Neural progenitor cell (in vitro differentiated cells): ENCODE measurements around the gene FYB1. TPM values are rescaled to one million over a fixed set of nuclear protein-coding genes. Genes with fewer than 3 reads are reported as not detected.

Experiments used
- DNase-seq: peaks from one replicate; pipeline ENCODE4 v3.0.0-alpha.2; 2016; ENCODE audit warnings: low spot score
- H2AFZ ChIP-seq: fragments of 200-600 bp; sonication (generic); replicated peaks from 2 replicates; pipeline ENCODE4 v1.6.1; 2016; ENCODE audit warnings: antibody characterized with exemption
- H3F3A ChIP-seq: fragments of 200-600 bp; sonication (generic); 2 replicates; pipeline ENCODE4 v1.6.1; 2016; ENCODE audit warnings: antibody characterized with exemption, low read depth
- H3K27ac ChIP-seq: fragments of 200-600 bp; sonication (generic); 2 replicates; pipeline ENCODE4 v1.5.1; 2016; ENCODE audit warnings: mild to moderate bottlenecking
- H3K27me3 ChIP-seq: fragments of 200-600 bp; sonication (generic); 2 replicates; pipeline ENCODE4 v1.6.1; 2016; ENCODE audit warnings: mild to moderate bottlenecking, moderate library complexity
- H3K36me3 ChIP-seq: fragments of 200-600 bp; sonication (generic); 2 replicates; pipeline ENCODE4 v1.5.1; 2016
- H3K4me1 ChIP-seq: fragments of 200-600 bp; sonication (generic); 2 replicates; pipeline ENCODE4 v1.6.1; 2016; ENCODE audit warnings: mixed run types
- H3K4me2 ChIP-seq: fragments of 200-600 bp; sonication (generic); 2 replicates; pipeline ENCODE4 v1.6.1; 2016
- H3K4me3 ChIP-seq: fragments of 200-600 bp; sonication (generic); 2 replicates; pipeline ENCODE4 v1.5.1; 2016
- H3K79me2 ChIP-seq: fragments of 200-600 bp; sonication (generic); 2 replicates; pipeline ENCODE4 v1.6.1; 2016; ENCODE audit warnings: low read depth
- H3K9ac ChIP-seq: fragments of 200-600 bp; sonication (generic); 2 replicates; pipeline ENCODE4 v1.6.1; 2016
- H3K9me3 ChIP-seq: fragments of 200-600 bp; sonication (generic); 2 replicates; pipeline ENCODE4 v1.5.1; 2016; ENCODE audit warnings: low read depth
- H4K20me1 ChIP-seq: fragments of 200-600 bp; sonication (generic); 2 replicates; pipeline ENCODE4 v1.6.1; 2016; ENCODE audit warnings: low read depth
- H3K27ac Mint-ChIP-seq: 3 replicates; pipeline ENCODE4 v1.8.0; 2021; ENCODE audit warnings: mixed read lengths
- H3K27me3 Mint-ChIP-seq: 2 replicates; pipeline ENCODE4 v1.8.0; 2022; ENCODE audit warnings: low read depth, mild to moderate bottlenecking, inconsistent platforms, moderate library complexity, mixed read lengths; ENCODE audit not compliant: insufficient read depth
- H3K36me3 Mint-ChIP-seq: 3 replicates; pipeline ENCODE4 v1.8.0; 2021; ENCODE audit warnings: mixed read lengths
- H3K4me1 Mint-ChIP-seq: 3 replicates; pipeline ENCODE4 v1.8.0; 2021; ENCODE audit warnings: mixed read lengths
- H3K4me3 Mint-ChIP-seq: 3 replicates; pipeline ENCODE4 v1.8.0; 2021; ENCODE audit warnings: mild to moderate bottlenecking, moderate library complexity, mixed read lengths
- H3K9me3 Mint-ChIP-seq: 3 replicates; pipeline ENCODE4 v1.8.0; 2020; ENCODE audit warnings: mixed read lengths
- EZH2 ChIP-seq: fragments of 200-600 bp; sonication (generic); IDR thresholded peaks from 2 replicates; pipeline ENCODE4 v1.6.1; 2017; ENCODE audit warnings: antibody characterized with exemption, mild to moderate bottlenecking, moderate library complexity
- EZH2phosphoT487 ChIP-seq: fragments of 200-600 bp; sonication (generic); IDR thresholded peaks from 2 replicates; pipeline ENCODE4 v1.6.1; 2017; ENCODE audit warnings: antibody characterized with exemption
- total RNA-seq: library from RNA; depleted of rRNA; stranded (reverse); fragments of >200 nt; gene quantifications from 2 replicates; pipeline ENCODE4 v1.2.3, GENCODE V29; 2015; ENCODE audit warnings: low replicate concordance
- TF ChIP-seq, protein P1 (sequence below): fragments of 200-600 bp; sonication (generic); IDR thresholded peaks from 2 replicates; pipeline ENCODE4 v1.5.1; 2017; ENCODE audit warnings: antibody characterized with exemption, mild to moderate bottlenecking

FYB1 gene
- total RNA-seq, 1 donor from 2014 or later, result not detected

DNA sequence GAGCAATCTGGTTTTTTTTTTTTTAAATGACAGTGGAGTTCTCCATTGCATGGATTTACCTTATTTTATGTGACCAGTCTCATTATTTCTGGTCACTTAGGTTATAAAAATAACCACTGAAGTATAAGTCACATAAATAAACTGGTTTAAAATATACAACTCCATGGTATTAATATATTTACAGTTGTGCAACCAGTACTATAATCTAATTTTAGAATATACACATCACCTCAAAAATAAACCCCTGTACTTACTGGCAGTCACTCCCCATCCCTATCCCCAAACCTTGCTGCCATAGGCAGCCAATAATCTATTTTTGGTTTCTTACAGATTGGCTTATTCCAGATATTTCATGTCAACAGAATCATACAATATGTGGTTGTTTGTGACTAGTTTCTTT lies 57.8 kb downstream of the FYB1 start:
- no peak overlapping the region for H3K27ac Mint-ChIP-seq
- no peak overlapping the region for H3K4me3 Mint-ChIP-seq
- no peaks in the 10 kb centered on the region for H3F3A ChIP-seq
- H4K20me1 ChIP-seq, result no peaks in the 10 kb centered on the region
- no peaks in the 10 kb centered on the region for H3K9me3 Mint-ChIP-seq
- peaks cover 3% of the 10 kb centered on the region for H3K4me1 Mint-ChIP-seq
- H3K4me3 ChIP-seq, result no peak overlapping the region
- no peaks in the 10 kb centered on the region for H3K79me2 ChIP-seq
- no peaks in the 10 kb centered on the region for H3K27me3 ChIP-seq
- peaks cover 3% of the 10 kb centered on the region for H3K27me3 Mint-ChIP-seq
- DNase-seq, result no peak
- H2AFZ ChIP-seq, result no peak overlapping the region
- H3K4me2 ChIP-seq, result no peak overlapping the region
- H3K27ac ChIP-seq, result no peak overlapping the region
- H3K4me1 ChIP-seq, result no peaks in the 10 kb centered on the region
- H3K9ac ChIP-seq, result no peak overlapping the region
- TF ChIP-seq EZH2phosphoT487, result no peak
- TF ChIP-seq, protein P1, sequence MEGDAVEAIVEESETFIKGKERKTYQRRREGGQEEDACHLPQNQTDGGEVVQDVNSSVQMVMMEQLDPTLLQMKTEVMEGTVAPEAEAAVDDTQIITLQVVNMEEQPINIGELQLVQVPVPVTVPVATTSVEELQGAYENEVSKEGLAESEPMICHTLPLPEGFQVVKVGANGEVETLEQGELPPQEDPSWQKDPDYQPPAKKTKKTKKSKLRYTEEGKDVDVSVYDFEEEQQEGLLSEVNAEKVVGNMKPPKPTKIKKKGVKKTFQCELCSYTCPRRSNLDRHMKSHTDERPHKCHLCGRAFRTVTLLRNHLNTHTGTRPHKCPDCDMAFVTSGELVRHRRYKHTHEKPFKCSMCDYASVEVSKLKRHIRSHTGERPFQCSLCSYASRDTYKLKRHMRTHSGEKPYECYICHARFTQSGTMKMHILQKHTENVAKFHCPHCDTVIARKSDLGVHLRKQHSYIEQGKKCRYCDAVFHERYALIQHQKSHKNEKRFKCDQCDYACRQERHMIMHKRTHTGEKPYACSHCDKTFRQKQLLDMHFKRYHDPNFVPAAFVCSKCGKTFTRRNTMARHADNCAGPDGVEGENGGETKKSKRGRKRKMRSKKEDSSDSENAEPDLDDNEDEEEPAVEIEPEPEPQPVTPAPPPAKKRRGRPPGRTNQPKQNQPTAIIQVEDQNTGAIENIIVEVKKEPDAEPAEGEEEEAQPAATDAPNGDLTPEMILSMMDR, result no peak
- TF ChIP-seq EZH2, result no peak
- no peaks in the 10 kb centered on the region for H3K36me3 ChIP-seq
- H3K36me3 Mint-ChIP-seq, result no peaks in the 10 kb centered on the region
- no peaks in the 10 kb centered on the region for H3K9me3 ChIP-seq

DNA sequence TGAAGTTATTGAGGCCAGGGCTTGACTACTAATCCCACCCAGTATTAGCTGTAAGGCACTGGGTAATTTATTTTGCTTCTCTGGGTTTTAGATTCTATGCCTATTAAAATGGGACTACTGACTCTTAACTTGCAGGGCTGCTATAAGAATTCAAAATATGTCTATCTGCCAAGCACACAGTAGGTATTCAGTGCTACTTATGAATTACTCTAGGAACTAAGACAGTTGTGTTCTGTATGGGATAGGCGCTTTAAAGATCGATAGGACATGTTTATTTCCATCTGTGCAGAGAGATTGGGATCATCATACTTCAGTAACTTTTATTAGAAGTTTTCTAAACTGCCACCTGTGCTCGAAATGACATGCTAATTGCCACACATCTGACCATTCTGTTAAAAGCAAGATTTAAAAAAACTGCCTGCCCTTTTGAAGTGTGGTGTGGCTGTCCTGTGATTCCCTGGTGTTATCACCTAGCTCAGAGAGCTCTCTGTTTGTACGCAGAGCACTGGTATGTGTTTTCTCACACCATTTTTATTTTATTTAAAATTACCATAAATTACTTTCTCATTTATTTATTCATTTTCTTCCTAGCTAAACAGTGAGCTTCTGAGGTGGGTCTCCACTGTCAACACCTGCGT lies 58.7 kb downstream of the FYB1 start:
- Histone ChIP-seq H3K4me1 (no peaks in the 10 kb centered on the region), H3K9me3 (no peaks in the 10 kb centered on the region), H3F3A (no peaks in the 10 kb centered on the region), H4K20me1 (no peaks in the 10 kb centered on the region), H3K36me3 (no peaks in the 10 kb centered on the region), H3K9ac (no peak overlapping the region), H3K27ac (no peak overlapping the region), H3K79me2 (no peaks in the 10 kb centered on the region), H3K4me3 (no peak overlapping the region), H2AFZ (no peak overlapping the region), H3K4me2 (no peak overlapping the region), H3K27me3 (no peaks in the 10 kb centered on the region)
- Mint-ChIP-seq H3K4me3 (no peak overlapping the region), H3K36me3 (no peaks in the 10 kb centered on the region), H3K27ac (no peak overlapping the region), H3K4me1 (peaks cover 3% of the 10 kb centered on the region), H3K27me3 (peaks cover 3% of the 10 kb centered on the region), H3K9me3 (no peaks in the 10 kb centered on the region)
- no peak for TF ChIP-seq EZH2
- no peak for TF ChIP-seq EZH2phosphoT487
- TF ChIP-seq, protein P1, result no peak
- DNase-seq, result no peak

DNA sequence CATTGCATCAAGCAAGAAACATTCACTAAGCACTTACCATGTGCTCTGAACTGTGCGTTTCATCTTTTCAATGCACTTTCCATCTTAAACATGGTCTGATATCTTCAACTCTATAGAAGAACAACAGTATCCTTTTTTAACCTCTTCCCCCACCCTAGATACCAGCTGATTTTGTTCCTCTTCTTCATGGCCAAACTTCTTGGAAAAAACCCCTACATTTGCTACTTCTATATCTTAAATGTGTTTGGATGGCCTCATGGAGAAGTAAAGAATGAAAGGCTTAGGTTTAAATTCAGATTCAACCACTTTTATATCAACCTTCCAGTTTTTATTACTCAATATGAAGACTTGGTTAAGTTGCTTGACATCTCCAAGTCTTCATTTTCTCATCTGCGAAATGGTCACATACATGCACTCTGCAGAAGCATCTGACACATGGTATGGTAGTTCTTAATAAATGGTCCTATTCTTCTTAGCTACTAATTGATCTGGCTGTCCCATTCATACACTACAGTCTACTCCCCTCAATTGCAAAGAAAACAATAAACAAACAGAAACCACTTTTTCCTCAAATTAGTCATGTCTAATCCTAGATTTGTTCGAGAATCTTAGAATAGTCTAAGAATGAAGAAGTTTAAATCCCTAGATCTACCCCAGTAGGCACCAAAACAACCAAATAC lies 59.4 kb downstream of the FYB1 start:
- Mint-ChIP-seq H3K4me1 (peaks cover 3% of the 10 kb centered on the region), H3K9me3 (no peaks in the 10 kb centered on the region), H3K27me3 (peaks cover 3% of the 10 kb centered on the region), H3K4me3 (no peak overlapping the region), H3K27ac (no peak overlapping the region), H3K36me3 (no peaks in the 10 kb centered on the region)
- Histone ChIP-seq H3K4me2 (no peak overlapping the region), H4K20me1 (no peaks in the 10 kb centered on the region), H3K9ac (no peak overlapping the region), H3K4me3 (no peak overlapping the region), H3K9me3 (no peaks in the 10 kb centered on the region), H2AFZ (no peak overlapping the region), H3K36me3 (no peaks in the 10 kb centered on the region), H3K27me3 (no peaks in the 10 kb centered on the region), H3K27ac (no peak overlapping the region), H3K4me1 (no peaks in the 10 kb centered on the region), H3K79me2 (no peaks in the 10 kb centered on the region), H3F3A (no peaks in the 10 kb centered on the region)
- TF ChIP-seq, protein P1, result no peak
- TF ChIP-seq EZH2phosphoT487 (no peak), EZH2 (no peak)
- no peak for DNase-seq
